ENCODE results near the gene SLC30A10. TPM values are rescaled to one million over a fixed set of nuclear protein-coding genes. Genes with fewer than 3 reads are reported as not detected.

SLC30A10 gene
- not detected in 2 replicates for total RNA-seq

GRCh38 chr1:219927956-219928790, at the start of gene SLC30A10:
TSS of gene SLC30A10 (minus strand) at chr1:219928557. CDS start at chr1:219928440, 117 bp downstream.

Small RNA genes lying within 50 kb of the gene (small RNA-seq; reads per million reads assigned to genes)
- gene RF00012: 0.23 reads per million

Other genes starting within 250 kb of the SLC30A10 start
- gene EPRS1, start 117.9 kb upstream of the SLC30A10 start, total RNA-seq: 68.7 and 95.4 TPM in 2 replicates
- gene BPNT1, start 161.2 kb upstream of the SLC30A10 start, total RNA-seq: 11.4 and 21.0 TPM in 2 replicates
- 66.2 and 70.7 TPM in 2 replicates for gene IARS2, start 165.6 kb upstream of the SLC30A10 start, total RNA-seq

Data from placental epithelial cell (primary cell).